Stomach (tissue), 9 donors: ENCODE results near the gene MCF2L. TPM values are rescaled to one million over a fixed set of nuclear protein-coding genes. Genes with fewer than 3 reads are reported as not detected.

ENCODE experiments used
- DNase-seq, 2 donors: peaks; one replicate each; pipeline versions ENCODE4 v3.0.0 to v3.0.0-alpha.2; 2013 to 2019
- H3K27ac ChIP-seq, 5 donors: fragments of 200-600 bp in 4 of 5; sonication (generic) in 4 of 5; one replicate each; pipeline ENCODE4 v1.5.1; 2013 to 2019; ENCODE audit warnings: mild to moderate bottlenecking in 1 of 5, moderate library complexity in 1 of 5
- H3K27me3 ChIP-seq, 3 donors: fragments of 200-600 bp; sonication (generic); one replicate each; pipeline ENCODE4 v1.5.1; 2017 to 2019; ENCODE audit warnings: mixed run types in 1 of 3
- H3K36me3 ChIP-seq, 4 donors: fragments of 200-600 bp; sonication (generic); 1 replicate in 3 of 4; 2 replicates in 1 of 4; pipeline ENCODE4 v1.5.1; 2016 to 2019
- H3K4me1 ChIP-seq, 4 donors: fragments of 200-600 bp; sonication (generic); one replicate each; pipeline ENCODE4 v1.5.1; 2016 to 2019
- H3K4me3 ChIP-seq, 4 donors: fragments of 200-600 bp; sonication (generic) in 3 of 4; one replicate each; pipeline ENCODE4 v1.5.1; 2016 to 2019; ENCODE audit warnings: mild to moderate bottlenecking in 1 of 4
- H3K9me3 ChIP-seq, 4 donors: fragments of 200-600 bp; sonication (generic); one replicate each; pipeline ENCODE4 v1.5.1; 2016 to 2019
- CTCF ChIP-seq, 7 experiments: fragments of 450-650 bp in 4 of 7; fragments of 200-600 bp in 3 of 7; sonication (generic) in 3 of 7; IDR thresholded peaks; one replicate each; pipeline ENCODE4 v1.5.1; 2016 to 2019; ENCODE audit warnings: antibody characterized with exemption in 7 of 7, control low read depth in 2 of 7, mild to moderate bottlenecking in 1 of 7
- EP300 ChIP-seq: sonication (generic); formaldehyde crosslinking; IDR thresholded peaks from one replicate; pipeline ENCODE4 v1.6.1; 2017; ENCODE audit warnings: antibody characterized with exemption
- POLR2A ChIP-seq, 4 donors: fragments of 450-650 bp; IDR thresholded peaks; one replicate each; pipeline ENCODE4 v1.6.1; 2016; ENCODE audit warnings: antibody characterized with exemption in 4 of 4, control low read depth in 2 of 4, mild to moderate bottlenecking in 1 of 4, moderate library complexity in 1 of 4
- POLR2AphosphoS5 ChIP-seq, 3 donors: sonication (generic); formaldehyde crosslinking; IDR thresholded peaks; one replicate each; pipeline ENCODE4 v1.6.1; 2016; ENCODE audit warnings: antibody characterized with exemption in 3 of 3
- WGBS, 5 donors: extraction: QIAGEN DNeasy Blood & Tissue Kit in 3 of 5; methylation state at CpG; one replicate each; pipeline versions ENCODE4 v1.1.5 to v1.1.7; 2013 to 2018; 5-methylcytosine and 5-hydroxymethylcytosine counted together
- intact Hi-C: fragments of 100-400 bp; cut with DNase I; formaldehyde crosslinking; loops from one replicate; pipeline ENCODE4 v1.15.1; 2023; ENCODE audit warnings: low total_unique reads
- polyA plus RNA-seq, 3 donors: library from polyadenylated mRNA; stranded (reverse); fragments of 200-250 nt; gene quantifications; one replicate each; pipeline ENCODE4 v1.2.3, GENCODE V29; 2013
- total RNA-seq, 5 donors: library from RNA; depleted of rRNA; stranded (reverse); fragments of >200 nt; gene quantifications; one replicate each; pipeline versions ENCODE4 v1.1.0 to v1.2.3, GENCODE V29; 2014 to 2016
- donor health status: healthy with polysubstance abuse.
- donor health status: Bipolar disorder and iron deficiency.
- donor health status: healthy.

MCF2L gene
- total and polyA plus RNA-seq, 8 donors: 10.8 to 363 (median 39.4) TPM

GRCh38 chr13:113141601-113141970 lies 172.6 kb downstream of the MCF2L start:
- 75 to 94% (median 88%) methylated on average over 15 to 18 of the region's 18 CpGs for WGBS, 5 donors
- no peak overlapping the region for H3K27ac ChIP-seq
- TF ChIP-seq POLR2A (IDR thresholded peaks at IDR 0.05) (no peak), POLR2AphosphoS5 (IDR thresholded peaks at IDR 0.05) (no peak), CTCF (IDR thresholded peaks at IDR 0.05) (no peak), EP300 (no peak)
- H3K36me3 ChIP-seq: peaks cover 0 to 12% (median 0%) of the 10 kb centered on the region in 4 donors
- H3K27me3 ChIP-seq: no peaks in the 10 kb centered on the region
- intact Hi-C loops: no loop called here
- no peaks in the 10 kb centered on the region for H3K4me1 ChIP-seq
- no peaks in the 10 kb centered on the region for H3K9me3 ChIP-seq
- DNase-seq: no peak
- no peak overlapping the region for H3K4me3 ChIP-seq

- 82 to 90% (median 87%) methylated on average over 7 of the region's 7 CpGs for WGBS, 5 donors
- H3K36me3 ChIP-seq: peaks cover 0 to 12% (median 0%) of the 10 kb centered on the region in 4 donors
- TF ChIP-seq POLR2AphosphoS5 (IDR thresholded peaks at IDR 0.05) (no peak), CTCF (IDR thresholded peaks at IDR 0.05) (no peak), EP300 (no peak), POLR2A (IDR thresholded peaks at IDR 0.05) (no peak)
- H3K9me3 ChIP-seq: no peaks in the 10 kb centered on the region
- no peaks in the 10 kb centered on the region for H3K27me3 ChIP-seq
- H3K27ac ChIP-seq: no peak overlapping the region
- intact Hi-C loops: no loop called here
- H3K4me3 ChIP-seq: no peak overlapping the region
- H3K4me1 ChIP-seq: no peaks in the 10 kb centered on the region
- DNase-seq: no peak
These were observed 173.9 kb downstream of the MCF2L start for GRCh38 chr13:113142876-113143275.

GRCh38 chr13:113143466-113144254 lies 174.6 kb downstream of the MCF2L start:
- no peak for TF ChIP-seq EP300
- WGBS, 5 donors: 82 to 93% (median 83%) methylated on average over 22 to 39 of the region's 39 CpGs

GRCh38 chr13:113144255-113144629 lies 175.2 kb downstream of the MCF2L start:
- Histone ChIP-seq H3K4me3 (no peak overlapping the region), H3K36me3 (peaks cover 0 to 12% (median 0%) of the 10 kb centered on the region in 4 donors), H3K9me3 (no peaks in the 10 kb centered on the region), H3K27me3 (no peaks in the 10 kb centered on the region), H3K27ac (no peak overlapping the region), H3K4me1 (no peaks in the 10 kb centered on the region)
- TF ChIP-seq POLR2AphosphoS5 (IDR thresholded peaks at IDR 0.05): no peak
- no peak for TF ChIP-seq CTCF (IDR thresholded peaks at IDR 0.05)
- TF ChIP-seq EP300: no peak
- no peak for TF ChIP-seq POLR2A (IDR thresholded peaks at IDR 0.05)
- intact Hi-C loops: no loop called here
- 81 to 92% (median 89%) methylated on average over 11 to 12 of the region's 12 CpGs for WGBS, 5 donors
- DNase-seq: no peak

More at GRCh38 chr13:113143466-113144254, 174.6 kb downstream of the MCF2L start:
- H3K27me3 ChIP-seq: no peaks in the 10 kb centered on the region
- no peaks in the 10 kb centered on the region for H3K9me3 ChIP-seq
- H3K36me3 ChIP-seq: peaks cover 0 to 12% (median 0%) of the 10 kb centered on the region in 4 donors
- no peaks in the 10 kb centered on the region for H3K4me1 ChIP-seq
- no peak overlapping the region for H3K27ac ChIP-seq
- no peak for DNase-seq
- H3K4me3 ChIP-seq: no peak overlapping the region
- intact Hi-C loops: no loop called here

- 78 to 85% (median 83%) methylated on average over 12 of the region's 12 CpGs for WGBS, 5 donors
- intact Hi-C loops: no loop called here
These were observed 176.5 kb downstream of the MCF2L start for GRCh38 chr13:113145496-113145895.

More at GRCh38 chr13:113145496-113145895, 176.5 kb downstream of the MCF2L start:
- Histone ChIP-seq H3K27me3 (no peaks in the 10 kb centered on the region), H3K4me1 (no peaks in the 10 kb centered on the region), H3K9me3 (no peaks in the 10 kb centered on the region), H3K4me3 (no peak overlapping the region), H3K27ac (no peak overlapping the region), H3K36me3 (peaks cover 0 to 11% (median 0%) of the 10 kb centered on the region in 4 donors)
- no peak for DNase-seq
- TF ChIP-seq CTCF (IDR thresholded peaks at IDR 0.05): no peak
- no peak for TF ChIP-seq POLR2A (IDR thresholded peaks at IDR 0.05)
- no peak for TF ChIP-seq EP300
- TF ChIP-seq POLR2AphosphoS5 (IDR thresholded peaks at IDR 0.05): no peak
